NCI-H128 (cell line): Measurements from ENCODE around the gene DCLRE1B.

Experiments used
- DNase-seq: peaks from one replicate; lab custom pipeline; 2025; ENCODE audit not compliant: unreplicated experiment; lab: John Stamatoyannopoulos, UW

Gene DCLRE1B

GRCh38 chr1:113904674-113905434 lies at the start of gene DCLRE1B, which contains the start of gene AP4B1:
TSS of gene DCLRE1B (plus strand) at chr1:113905326. CDS start at chr1:113905587, 261 bp downstream.
TSS of gene AP4B1 (minus strand) at chr1:113904799. CDS start at chr1:113904717, 82 bp downstream.
- DNase-seq, result peak; percentile 98

- DNase-seq, result no peak
Observed at GRCh38 chr1:113855630-113856400, 49.3 kb upstream of the DCLRE1B start.

GRCh38 chr1:113856401-113856790 lies 48.7 kb upstream of the DCLRE1B start:
- DNase-seq, result no peak

DNA sequence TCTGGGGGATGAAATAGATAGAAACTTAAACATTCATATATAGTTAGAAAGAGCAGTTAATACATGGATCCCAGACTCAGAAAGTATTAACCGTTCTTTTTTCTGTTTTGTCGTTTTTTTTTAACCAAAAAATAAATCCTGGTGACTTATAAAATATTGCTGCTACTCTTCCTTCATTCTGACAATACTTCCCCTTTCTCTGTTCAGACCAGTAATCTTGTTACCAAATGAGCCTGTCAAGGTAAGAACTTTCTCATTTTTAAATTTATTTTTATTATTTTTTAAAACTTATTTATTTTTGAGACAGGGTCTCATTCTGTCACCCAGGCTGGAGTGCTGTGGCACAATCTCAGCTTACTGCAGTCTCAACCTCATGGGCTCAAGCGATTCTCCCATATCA lies 47.4 kb upstream of the DCLRE1B start:
- DNase-seq, result no peak

GRCh38 chr1:113858418-113858817 lies 46.7 kb upstream of the DCLRE1B start:
- DNase-seq, result no peak

DNA sequence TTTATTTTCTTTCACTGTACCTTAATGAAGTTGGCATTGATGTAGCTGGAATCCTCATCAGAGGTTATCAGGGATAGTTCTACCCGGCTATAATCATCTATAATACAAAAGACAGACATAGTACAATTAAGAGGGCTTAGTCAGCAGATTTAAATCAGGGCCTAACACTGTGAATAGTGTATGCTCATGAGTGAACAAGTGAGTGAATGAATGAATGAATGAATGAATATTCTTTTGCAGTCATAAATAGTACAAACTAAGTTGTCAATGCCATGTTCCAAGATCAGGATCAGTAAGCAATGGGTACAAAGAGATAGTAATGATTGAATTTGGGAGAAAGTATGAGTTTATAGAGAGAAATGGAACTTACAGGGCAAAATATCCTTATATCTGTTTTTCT lies 46.1 kb upstream of the DCLRE1B start:
- no peak for DNase-seq

GRCh38 chr1:113859478-113860175 lies 45.5 kb upstream of the DCLRE1B start:
- no peak for DNase-seq

DNA sequence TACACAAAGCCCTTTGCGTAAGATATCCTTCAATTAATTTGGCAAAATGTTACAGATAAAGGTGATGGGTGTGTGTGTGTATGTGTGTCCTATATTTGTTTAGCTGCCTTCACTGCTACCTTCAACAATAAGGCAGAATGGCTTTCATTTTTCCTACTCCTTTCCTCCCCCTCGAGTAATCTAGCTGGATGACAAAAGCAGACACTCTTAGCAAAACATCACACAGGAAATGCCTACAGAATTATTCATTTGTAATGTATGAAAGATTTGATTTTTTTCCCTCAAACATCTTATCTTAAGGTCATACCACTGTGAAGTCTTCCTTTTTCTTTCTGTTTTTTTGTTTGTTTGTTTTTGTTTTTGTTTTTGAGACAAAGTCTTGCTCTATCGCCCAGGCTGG lies 44.2 kb upstream of the DCLRE1B start:
- no peak for DNase-seq

- DNase-seq, result no peak
Observed at GRCh38 chr1:113861641-113862040, 43.5 kb upstream of the DCLRE1B start.

- DNase-seq, result no peak
Observed at GRCh38 chr1:113868387-113869083, 36.6 kb upstream of the DCLRE1B start.

DNA sequence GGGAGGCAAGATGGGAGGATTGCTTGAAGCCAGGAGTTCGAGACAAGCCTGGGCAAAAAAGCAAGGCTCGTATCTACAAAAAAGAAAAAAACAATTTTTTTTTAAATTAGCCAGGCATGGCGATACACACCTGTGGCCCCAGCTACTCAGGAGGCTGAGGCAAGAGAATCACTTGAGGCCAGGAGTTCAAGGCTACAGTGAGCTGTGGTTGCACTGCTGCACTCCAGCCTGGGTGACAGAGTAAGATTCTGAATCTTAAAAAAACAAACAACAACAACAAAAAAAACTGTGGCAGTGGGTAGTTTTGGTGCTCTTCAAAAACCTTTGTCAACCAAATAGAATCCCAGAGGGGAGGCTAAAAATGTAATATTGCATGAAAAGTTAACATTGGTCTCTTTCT lies 34.3 kb upstream of the DCLRE1B start:
- no peak for DNase-seq

DNA sequence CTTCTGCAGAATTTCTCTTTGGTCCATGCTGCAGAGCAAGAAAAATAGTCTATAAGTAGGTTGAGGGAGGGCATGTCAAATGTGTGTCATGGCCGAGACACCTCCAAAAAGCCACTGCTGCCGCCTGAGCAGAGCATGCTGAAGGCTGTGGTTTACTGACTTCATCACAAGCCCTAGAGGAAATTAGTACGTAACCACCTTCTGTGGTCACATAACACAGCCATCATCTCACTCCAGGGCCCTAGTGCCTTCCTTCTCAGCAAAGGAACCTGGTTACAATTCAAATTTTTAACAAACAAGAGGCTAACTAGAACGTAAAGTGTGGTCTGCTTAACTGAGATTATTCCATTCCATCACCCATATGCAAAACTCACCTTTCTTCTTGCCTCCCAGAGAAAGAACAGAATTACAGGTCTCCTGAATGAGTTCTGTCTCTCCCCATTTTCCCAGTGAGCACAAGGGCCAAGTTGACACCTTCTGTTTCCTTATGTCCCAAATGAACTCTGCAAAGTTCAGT lies 33.5 kb upstream of the DCLRE1B start, which contains the start of gene PTPN22:
Gene PTPN22, minus strand, starts transcription at position 116 of the 517 bp plus-strand sequence.
- no peak for DNase-seq

DNA sequence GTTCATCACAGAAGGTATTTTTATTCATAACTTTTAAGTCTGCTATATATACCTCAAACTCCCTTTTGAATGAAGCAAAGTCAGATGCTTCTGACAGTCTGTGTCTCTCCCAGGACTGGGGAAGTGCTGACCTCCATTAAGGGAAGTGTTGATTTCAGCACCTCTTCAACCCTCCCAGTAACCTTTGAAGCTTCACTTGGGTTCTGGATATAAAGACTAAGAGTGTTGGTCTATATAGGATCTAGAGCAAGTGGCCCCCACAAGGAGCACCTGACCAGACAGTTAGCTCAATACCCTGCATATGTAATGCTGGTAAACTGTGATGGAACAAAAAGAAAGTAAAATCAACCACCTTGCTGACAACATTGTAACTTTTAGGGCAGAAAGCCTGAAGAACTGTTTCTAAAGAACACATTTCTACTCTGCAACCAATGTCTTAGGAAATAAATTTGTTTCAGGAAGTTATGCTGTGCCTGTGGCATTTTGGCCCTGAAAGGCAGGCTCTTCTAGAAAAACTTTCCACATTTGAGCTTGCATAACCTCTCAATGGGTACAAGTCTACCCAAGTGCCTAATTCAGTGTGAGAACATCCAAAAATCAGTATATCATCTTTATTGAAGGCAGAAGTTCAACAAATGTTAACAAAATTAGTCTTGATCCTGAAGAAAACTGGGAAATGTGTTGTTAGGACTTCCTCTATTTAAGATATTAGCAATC lies 32.7 kb upstream of the DCLRE1B start:
- DNase-seq, result no peak

GRCh38 chr1:113874012-113874879 lies 30.9 kb upstream of the DCLRE1B start:
- DNase-seq, result no peak

- DNase-seq, result no peak
Observed at GRCh38 chr1:113875714-113876113, 29.4 kb upstream of the DCLRE1B start.

- no peak for DNase-seq
Observed at GRCh38 chr1:113876176-113876575, 28.9 kb upstream of the DCLRE1B start.

DNA sequence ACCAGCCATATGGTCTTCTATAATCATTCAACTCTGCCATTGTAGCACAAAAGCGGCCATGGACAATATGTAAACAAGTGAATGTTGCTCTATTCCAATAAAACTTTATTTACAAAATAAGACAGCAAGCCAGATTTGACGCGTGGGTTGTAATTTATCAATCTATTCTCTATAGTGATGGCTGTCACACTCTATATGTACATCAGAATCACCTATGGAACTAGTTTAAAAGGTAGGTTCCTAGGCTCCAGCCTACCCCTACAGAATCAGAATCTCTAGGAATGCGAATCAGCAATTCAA lies 25.4 kb upstream of the DCLRE1B start:
- DNase-seq, result no peak

- no peak for DNase-seq
Observed at GRCh38 chr1:113881661-113882060, 23.5 kb upstream of the DCLRE1B start.
